GM18505 (cell line): ENCODE measurements around the gene TRIM32.

Experiments used
- ATAC-seq: cut with Tn5 transposase; IDR thresholded peaks from one replicate; pipeline ENCODE4 v1.9.1; 2021; ENCODE audit not compliant: unreplicated experiment
- POLR2A ChIP-seq: IDR thresholded peaks from 4 replicates; pipeline ENCODE4 v1.6.1; 2011; ENCODE audit warnings: borderline replicate concordance; ENCODE audit not compliant: insufficient read depth, insufficient read length; ENCODE audit errors: extremely low read depth

TRIM32 gene

DNA sequence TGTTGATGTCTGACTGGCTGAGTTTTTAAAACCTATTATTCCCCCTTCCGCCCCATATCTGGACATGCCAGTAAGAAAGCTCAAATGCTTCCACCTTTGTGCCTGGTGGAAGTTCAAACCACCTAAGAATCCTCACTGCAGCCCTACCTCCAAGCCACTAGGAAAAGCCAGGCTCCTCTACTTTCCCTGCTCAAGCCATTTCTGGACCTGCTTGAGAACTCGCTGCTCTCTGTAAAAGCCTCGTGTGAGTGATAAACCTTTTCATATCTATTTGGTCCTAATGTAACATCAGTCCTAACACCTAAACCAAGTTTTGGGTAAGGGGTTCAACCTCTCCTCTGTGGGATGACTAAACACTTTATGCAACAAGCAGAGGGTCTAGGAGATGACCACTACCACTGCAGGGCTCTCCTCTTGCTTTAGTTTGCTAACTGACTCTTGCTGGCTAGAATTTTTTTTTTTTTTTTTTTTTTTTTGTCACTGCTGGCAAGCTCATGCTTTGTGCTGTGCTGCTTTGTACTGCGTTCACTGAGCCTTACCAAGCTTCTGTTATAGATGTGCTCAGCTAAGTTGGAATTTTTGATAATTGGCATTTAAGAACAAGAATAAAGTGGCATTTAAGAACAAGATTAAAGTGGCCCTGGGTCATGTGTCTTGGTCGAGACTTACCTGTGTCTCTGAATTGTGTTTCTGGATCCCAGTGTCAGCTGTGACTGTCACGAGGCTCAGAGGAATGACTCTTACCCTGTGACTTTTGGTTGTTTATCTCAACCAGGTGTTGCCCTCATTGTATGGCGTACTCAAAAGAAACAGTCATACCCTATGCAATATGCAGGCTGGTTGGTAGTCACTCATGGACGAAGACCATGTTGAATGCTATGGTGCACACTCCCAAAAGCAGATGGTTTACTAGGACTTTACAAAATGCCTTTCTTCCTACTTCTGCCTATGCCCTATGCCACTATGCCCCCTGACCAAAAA is 19.5 kb downstream of the TRIM32 start:
- ATAC-seq: no peak
- no peak for TF ChIP-seq POLR2A

DNA sequence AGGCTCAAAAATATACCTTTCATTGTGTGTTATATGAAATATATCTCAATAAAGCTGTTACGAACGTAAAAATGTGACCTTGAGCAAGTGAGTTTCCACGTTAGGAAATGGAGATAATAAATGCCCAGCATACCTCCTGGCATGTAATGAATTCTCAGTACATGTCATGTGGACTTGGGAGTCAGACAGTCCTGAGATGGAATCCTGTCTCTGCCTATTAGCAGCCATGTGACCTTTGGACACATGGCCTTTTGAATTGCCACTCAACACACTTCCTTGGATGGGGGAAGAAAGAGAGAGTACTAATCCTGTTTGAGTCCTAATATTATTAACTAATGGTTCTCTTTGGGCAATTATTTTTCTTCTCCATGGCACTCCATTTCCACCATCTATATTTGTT is 25.7 kb downstream of the TRIM32 start:
- TF ChIP-seq POLR2A: no peak
- no peak for ATAC-seq

DNA sequence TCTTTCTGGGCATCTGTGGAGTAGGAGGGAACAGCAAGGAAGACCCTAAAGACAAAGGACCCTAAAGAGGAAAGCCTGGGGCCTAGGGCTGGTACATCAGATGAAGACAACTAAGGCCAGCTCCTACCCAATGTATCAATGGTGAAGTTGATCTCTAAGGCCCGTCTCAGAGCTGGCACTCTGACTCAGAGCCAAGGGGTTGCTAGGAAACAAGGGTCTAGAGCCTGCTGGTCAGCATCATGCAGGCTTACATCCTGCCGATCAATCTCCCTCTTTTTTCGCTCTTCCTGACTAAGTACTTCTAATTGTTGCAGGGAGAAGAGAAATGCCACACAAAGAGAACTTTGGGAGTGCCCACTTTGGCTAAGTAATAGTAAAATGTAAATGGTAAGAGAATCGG is 26.2 kb downstream of the TRIM32 start:
- no peak for ATAC-seq
- no peak for TF ChIP-seq POLR2A

DNA sequence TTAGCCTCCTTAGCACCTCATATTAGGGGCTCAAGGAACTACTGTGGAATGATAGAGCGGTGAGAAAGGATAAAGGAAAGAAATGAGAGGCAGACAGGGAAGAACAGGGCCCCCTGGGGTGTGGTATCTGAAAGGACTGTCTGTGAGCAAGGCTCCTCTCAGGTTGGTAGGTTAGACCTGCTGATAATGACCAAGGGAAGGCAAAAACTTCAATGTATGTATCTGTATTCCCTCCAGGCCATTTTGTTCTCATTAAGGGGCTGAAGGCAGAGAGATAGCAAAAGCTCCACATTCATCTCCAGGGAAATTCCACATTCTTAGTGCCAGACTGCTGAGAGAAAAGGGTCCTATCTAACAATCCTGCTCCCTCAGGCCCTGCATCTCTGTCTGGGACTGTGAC is 28.6 kb downstream of the TRIM32 start:
- ATAC-seq: no peak
- TF ChIP-seq POLR2A: no peak

DNA sequence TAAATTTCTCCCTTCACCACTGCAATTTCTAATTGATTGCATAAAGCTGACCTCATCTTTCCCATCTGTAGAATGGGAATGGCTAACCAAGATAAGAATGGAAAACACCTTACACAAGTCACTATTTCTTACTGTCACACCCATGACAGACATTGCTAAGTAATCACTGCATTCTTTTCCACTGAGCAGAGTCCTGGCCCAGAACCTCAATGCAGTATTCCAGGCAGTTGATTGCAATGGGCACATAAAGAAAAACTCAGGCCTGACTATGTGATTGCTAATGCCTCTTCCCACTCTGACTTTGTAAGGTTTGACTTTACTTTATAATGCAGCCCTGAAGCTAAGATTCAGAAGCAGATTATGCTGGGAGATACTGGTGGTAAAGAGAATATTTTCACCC is 29.3 kb downstream of the TRIM32 start:
- ATAC-seq: no peak

DNA sequence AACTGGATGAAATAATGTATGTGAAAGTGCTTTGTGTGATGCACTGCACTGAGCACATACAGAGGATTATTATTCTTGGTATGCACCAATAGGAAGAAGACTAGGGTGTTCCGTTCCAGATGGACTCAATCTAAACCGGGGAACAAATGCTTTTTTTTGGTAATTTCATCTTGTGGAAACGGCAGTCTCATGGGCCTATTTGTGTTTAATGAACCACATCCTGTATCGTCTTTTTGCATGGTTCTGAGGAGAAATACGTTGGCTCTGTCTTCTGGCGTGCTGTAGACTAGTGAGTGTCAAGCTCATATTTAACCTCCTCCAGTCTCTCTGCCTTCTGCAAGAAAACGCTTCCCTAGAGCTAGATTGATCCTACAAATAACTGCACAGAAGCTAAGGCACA is 30.0 kb downstream of the TRIM32 start:
- TF ChIP-seq POLR2A: no peak
- ATAC-seq: no peak

More for the DNA sequence above, 29.3 kb downstream of the TRIM32 start:
- no peak for TF ChIP-seq POLR2A

DNA sequence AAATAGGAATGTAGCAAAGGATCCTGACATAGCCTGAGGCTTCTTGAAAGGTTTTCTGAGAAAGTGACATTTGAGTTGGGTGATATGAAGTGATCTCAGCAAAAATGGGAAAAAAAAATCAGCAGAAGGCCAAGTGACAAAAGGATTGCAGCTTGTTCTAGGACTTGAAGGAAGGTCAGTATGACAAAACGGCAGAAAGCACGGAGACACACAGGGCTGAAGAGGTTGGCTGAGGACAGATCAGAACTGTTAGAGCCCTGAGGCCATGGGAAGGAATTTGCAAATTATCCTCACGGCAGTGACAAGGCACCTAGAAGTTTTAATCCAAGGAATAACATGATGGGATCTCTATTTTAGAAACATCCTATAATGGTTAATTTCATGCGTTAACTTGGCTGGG is 31.0 kb downstream of the TRIM32 start:
- no peak for TF ChIP-seq POLR2A
- no peak for ATAC-seq

DNA sequence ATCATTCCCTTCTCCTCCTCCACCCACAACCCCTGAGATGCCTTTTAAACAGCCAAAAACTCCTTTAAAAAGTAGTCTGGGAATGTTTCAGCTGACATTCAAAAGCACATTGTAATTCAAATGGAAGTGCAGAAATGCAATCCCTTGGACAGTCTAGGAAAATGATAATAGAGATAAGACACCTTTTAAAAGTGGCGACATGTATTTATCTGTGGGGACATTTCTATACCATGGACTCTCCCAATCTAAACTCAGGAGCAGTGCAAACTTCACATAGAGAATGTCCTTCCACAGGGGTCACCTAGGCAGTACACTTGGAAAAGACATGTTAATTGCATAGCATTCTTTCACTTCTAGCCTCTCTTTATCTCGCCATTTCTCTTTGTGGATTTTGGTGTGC is 33.0 kb downstream of the TRIM32 start:
- TF ChIP-seq POLR2A: no peak
- ATAC-seq: no peak

DNA sequence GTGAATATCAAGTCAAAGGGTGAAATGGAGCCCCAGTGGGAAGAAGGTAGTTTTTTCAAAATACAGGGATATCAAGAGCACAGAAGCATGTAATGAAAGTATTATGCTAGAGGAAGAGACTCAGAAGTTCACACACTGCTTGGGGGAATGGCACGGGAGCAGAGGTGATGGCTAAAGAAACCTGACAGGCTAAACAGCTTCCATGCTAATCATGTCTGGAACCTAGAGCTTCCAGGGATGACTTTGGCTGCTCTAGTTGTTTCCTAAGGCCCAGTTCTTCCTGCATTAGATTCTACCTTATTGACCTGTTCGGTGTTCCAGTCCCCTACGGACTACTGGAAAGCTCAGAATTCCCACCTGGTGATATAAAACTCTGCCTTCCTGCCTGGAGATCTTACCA is 34.3 kb downstream of the TRIM32 start:
- ATAC-seq: no peak
- TF ChIP-seq POLR2A: no peak

DNA sequence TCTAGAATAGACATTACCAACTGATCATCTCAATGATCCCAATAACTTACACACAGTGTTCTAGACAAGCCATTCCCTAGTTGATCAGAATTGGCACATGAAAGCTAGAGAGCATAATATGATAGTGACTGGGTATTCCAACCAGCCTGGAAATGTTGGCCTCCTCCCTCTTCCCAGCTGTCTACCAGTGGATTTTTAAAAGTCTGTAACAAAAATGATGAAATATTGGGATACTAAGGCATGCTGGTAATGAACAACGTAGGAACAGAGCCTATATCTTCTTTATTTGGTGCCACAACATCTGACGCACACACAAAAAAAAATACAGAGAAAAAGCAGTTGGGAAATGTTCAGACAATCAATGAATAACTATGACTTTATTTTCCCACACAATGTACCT is 34.8 kb downstream of the TRIM32 start:
- no peak for ATAC-seq
- TF ChIP-seq POLR2A: no peak

DNA sequence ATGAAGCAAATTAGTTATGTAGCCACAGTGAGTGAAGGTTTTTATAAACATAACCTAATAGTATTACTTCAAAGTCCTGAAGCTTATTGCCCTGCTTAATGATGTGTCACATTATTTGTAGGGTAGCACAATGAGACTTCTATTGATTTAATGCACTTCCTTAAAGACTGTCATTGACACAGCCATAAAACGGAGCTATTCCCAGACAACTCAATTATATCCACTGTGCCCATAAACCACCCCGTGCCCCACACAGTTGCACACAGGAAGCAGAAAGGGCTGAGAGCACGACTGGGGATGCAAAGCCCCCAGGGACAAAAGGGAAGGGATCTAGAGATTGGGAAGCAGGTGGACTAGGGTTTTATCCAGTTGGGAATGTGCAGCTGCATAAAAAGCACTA is 37.0 kb downstream of the TRIM32 start:
- ATAC-seq: no peak
- no peak for TF ChIP-seq POLR2A

DNA sequence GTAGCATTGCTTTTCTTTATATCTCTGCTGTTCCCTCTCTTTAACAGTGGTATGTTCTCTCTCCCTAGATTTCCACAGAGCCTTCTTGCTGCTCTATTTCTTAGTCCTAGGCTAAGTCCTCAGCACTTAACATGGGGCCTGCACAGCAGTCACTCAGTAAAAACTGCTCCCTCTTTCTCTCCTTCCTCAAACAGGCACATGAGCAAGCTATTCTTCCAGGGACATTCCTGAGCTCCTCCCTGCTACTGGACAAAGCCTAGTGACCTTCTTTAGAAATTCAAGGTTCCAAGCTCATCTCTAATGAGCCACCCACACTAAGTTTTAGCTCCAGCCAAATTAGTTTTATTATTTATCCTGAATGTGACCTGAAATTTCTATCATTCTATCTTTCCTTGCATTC is 39.5 kb downstream of the TRIM32 start:
- ATAC-seq: no peak
- TF ChIP-seq POLR2A: no peak

DNA sequence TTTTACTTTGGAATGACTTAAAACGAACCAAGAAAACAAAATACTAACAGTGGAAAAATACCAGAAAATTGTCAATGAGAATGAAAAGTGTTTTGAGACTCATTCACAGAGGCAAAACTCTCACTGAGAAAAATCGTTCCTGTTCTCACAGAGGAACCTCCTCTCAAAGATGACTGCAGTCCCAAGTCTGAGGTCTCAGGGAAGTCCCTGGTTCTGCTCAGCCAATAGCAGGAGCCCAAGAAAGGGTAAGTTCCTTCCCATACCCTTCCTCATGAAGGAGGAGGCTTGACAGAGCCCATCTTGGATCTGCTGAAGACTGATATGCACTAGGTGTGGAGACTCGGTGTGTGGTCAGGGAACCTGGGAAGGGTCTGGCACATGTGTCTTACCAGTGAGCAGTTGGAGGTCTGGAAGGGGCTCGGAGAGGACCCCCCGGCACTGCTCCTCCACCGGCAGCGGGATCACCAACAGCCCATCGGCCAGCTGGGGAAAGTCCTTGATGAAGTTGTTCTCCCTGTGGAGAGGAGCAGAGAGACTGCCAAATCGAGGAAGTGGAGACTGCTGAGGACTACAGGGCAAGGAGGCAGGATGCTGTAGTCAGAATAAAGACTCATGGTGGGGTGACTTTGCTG is 46.0 kb downstream of the TRIM32 start:
- ATAC-seq: no peak
- no peak for TF ChIP-seq POLR2A

DNA sequence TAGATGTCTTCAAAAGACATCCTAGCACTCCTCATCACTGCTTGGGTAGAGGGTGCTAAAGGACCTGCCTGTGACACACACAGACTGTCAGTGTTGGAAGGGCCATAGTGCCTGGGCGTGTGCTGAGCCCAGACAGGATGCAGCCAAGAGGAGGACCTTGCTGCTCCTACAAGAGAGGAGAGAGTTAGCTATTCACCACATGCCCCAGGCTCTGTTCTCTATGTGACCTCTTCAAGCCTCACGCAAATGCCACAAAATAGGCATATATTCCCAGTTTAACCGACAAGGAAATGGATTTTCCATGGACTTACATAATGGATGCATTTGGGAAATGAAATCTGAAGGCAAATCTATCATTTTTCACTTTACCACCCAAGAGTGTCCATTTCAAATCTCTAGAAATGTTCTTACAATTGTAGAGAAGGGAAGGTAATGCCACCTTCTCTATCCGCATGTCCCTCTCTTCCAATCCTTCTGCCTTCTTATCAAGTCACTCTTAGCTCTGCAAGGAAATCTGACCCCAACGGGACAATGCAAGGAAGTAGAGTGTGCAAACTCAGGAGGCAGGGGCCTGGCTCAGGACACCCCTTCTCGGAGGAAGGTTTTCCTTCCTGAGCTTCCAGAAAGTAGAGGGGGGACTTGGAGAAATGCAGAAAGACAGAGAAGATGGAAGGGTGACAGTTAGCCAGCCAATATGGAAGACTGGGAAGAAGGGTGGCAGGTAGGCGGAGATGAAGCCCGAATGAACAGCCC is 49.5 kb downstream of the TRIM32 start:
- no peak for ATAC-seq
- TF ChIP-seq POLR2A: no peak

DNA sequence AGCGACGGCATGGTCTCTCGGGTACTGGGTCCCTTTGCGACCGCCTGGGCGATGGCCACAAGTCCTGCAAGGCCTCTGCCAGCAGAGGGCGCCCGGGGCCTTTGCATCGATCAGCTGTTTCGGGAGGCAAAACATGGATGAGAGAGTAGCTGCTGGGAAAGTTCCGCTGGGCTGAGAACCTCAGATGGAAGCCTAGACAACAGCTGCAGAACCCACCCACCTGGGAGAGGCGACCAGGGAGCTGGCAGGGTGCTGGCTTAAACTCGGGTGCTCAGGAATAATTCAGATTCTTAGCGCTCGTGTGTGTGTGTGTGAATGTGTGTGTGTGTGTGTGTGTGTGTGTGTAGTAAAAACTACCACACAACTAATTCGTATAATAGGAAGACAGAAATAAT is 50.0 kb downstream of the TRIM32 start:
- no peak for TF ChIP-seq POLR2A
- ATAC-seq: no peak
